Stimulated activated CD8-positive, alpha-beta memory T cell treated with anti-CD3 and anti-CD28 coated beads, Interleukin-12 subunit alpha, Interleukin-12 subunit beta, amount 100 ng/mL, for 24 hours (primary cell): ENCODE data around the gene FGF11.
"Not testable (repeated sequence)": the region's sequence is repeated elsewhere in the genome, so short reads cannot be mapped to it uniquely, and the experiment has no call there.

ENCODE experiments used
- DNase-seq: peaks from one replicate; pipeline ENCODE4 v3.0.0-alpha.2; 2020; ENCODE audit errors: extremely low read depth

The FGF11 gene

DNA sequence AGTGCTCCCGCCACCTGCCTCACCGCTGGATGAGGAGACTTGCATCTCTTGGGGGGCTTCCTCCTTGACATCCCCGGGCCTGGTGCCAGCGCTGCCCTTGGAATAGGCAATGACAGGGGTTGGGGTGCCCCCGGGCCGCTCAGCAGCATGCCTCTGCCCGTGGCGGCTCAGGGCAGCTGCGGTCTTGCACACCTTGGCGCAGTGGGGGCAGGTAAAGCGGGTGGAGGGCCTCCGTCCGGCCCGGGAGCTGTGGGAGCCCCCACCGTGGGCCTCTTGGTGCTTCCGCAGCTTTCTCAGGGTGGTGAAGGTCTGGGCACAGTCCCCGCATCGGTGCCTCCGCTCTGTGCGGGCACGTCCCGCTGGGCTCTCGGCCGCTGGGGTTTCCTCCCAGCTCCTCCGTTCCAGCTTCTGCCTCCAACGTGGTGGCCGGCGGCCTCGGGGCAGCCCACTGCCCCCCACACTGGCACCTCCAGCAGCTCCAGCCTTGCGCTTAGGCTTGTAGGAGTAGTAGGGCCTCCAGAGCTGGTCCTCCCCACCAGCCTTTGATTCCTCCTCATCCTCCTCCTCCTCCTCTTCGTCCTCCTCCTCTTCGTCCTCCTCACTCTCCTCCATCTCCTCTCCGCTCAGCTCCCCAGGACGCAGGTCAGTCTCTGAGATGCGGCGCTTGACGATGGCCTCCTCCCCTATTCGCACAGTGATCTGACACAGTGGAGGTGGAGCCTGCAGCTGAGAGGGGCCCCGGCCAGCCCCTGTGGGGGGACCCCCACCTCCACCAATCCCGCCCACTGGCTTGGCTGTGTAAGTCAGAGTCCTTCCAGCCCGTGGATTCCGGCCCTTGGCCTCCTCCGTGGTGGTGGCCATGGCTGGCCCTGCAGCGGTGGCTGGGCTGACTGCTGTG is 23.4 kb downstream of the FGF11 start:
- DNase-seq, result no peak

DNA sequence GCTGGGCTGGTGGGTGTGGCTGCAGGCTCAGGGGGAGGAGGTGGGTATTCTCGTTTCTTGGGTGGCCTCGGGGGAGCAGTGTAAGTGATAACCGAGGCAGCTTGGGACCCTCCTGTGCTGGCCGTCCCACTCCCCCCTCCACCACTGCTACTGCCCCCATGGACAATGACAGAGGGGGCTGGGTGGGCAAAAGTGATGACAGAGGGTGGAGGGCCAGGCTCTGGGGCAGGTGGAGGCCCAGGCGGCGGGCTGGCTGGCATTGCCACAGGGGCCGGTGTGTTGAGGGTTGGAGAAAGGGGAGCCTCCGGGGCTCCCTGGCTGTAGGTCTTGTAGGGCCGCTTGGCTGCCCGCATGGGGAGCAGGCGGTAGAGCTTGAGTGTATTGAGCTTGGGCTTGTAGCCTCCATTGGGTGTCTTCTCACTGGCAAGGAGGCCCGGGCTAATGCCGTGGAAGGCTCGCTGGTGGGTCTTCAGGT is 24.1 kb downstream of the FGF11 start:
- DNase-seq, result no peak

- DNase-seq, result no peak
Observed at GRCh38 chr17:7464081-7464480, 24.8 kb downstream of the FGF11 start.

GRCh38 chr17:7465597-7466275 is 26.4 kb downstream of the FGF11 start:
- no peak for DNase-seq

GRCh38 chr17:7466318-7466638 is 27.0 kb downstream of the FGF11 start:
- DNase-seq, result no peak

GRCh38 chr17:7466639-7467341 is 27.5 kb downstream of the FGF11 start:
- DNase-seq, result no peak

GRCh38 chr17:7467498-7467897 is 28.2 kb downstream of the FGF11 start:
- DNase-seq, result no peak

DNA sequence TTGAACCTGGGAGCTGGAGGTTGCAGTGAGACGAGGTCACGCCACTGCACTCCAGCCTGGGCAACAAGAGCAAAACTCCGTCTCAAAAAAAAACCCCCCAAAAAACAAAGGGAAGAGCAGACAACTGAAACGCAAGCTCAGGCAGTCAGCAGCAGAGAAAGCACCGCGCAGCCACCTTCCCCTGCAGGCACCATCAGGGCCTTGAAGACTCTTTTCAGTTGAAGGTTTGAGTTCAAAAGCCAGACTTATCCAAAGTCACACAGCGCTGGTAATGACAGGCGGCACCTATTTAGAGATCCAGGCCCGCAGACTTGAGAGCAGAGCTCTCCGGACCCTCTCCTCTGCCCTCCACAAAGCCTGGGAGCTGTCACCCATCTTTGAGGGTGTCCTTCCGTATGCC is 29.0 kb downstream of the FGF11 start:
- DNase-seq, result no peak

DNA sequence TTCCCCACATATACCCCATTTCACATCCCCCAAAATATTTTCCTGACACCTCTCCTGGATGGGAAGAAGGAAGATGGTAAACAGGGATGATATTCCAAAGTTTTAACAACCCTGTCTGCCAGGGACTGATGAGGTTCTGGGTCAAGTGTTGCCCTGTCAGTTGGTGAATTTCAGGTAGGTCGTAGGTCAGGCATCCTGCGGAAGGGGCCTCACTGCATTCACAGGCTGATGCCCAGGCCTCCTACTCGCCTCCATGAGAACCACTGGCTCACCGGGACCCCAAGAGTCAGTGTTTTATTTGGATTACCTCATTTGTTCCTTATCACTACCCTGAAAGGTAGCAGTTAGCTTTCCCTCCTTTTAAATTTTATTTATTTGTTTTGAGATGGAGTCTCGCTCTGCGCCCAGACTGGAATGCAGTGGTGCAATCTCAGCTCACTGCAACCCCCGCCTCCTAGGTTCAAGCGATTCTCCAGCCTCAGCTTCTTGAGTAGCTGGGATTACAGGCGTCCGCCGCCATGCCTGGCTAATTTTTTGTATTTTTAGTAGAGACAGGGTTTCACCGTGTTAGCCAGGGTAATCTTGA is 29.6 kb downstream of the FGF11 start:
- DNase-seq, result no peak

DNA sequence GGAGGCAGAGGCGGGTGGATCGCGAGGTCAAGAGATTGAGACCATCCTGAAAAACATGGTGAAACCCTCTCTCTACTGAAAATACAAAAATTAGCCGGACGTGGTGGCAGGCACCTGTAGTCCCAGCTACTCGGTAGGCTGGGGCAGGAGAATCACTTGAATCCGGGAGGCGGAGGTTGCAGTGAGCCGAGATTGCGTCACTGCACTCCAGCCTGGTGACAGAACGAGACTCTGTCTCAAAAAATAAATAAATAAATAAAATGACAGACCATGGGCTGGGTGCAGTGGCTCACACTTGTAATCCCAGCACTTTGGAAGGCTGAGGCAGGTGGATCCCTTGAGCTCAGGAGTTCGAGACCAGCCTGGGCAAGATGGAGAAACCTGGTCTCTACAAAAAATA is 30.5 kb downstream of the FGF11 start:
- not testable (repeated sequence) for DNase-seq

DNA sequence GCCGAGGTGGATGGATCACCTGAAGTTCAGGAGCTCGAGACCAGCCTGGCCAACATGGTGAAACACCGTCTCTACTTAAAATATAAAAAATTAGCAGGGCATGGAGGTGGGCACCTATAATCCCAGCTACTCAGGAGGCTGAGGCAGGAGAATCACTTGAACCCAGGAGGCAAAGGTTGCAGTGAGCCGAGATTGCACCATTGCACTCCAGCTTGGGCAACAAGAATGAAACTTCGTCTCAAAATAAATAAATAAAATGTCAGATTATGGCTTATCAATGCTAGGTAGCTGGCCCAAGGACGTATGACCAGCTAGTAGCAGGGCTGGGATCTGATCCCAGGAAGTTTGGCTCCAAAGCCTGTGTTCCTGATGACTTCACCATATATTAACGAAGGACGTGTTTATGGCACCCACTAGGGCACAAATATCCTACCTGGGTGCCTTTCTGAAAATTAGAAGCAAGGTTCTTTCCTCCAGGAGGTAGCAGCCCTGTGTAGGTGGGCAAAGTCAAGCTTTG is 31.2 kb downstream of the FGF11 start:
- DNase-seq, result not testable (repeated sequence)

DNA sequence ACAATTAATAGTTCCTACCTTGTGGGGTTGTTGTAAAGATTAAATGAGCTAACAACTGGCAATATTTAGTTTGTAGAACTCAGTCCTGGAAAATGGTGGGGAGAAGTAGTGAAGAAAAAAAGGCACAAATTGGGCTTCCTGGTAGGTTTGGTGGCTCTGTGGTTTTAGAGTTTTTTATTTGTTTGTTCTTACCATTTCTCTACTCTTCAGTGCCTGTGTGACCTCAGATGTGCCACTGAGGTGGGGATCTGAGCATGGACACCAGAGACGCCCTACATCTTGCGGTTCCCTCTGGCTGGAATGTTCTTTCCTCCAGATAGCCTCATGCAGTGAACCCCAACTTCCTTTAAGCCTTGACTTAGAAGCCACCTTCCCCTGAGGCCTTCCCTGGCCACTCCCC is 32.4 kb downstream of the FGF11 start:
- no peak for DNase-seq

GRCh38 chr17:7474767-7475166 is 35.5 kb downstream of the FGF11 start:
- DNase-seq, result not testable (repeated sequence)

DNA sequence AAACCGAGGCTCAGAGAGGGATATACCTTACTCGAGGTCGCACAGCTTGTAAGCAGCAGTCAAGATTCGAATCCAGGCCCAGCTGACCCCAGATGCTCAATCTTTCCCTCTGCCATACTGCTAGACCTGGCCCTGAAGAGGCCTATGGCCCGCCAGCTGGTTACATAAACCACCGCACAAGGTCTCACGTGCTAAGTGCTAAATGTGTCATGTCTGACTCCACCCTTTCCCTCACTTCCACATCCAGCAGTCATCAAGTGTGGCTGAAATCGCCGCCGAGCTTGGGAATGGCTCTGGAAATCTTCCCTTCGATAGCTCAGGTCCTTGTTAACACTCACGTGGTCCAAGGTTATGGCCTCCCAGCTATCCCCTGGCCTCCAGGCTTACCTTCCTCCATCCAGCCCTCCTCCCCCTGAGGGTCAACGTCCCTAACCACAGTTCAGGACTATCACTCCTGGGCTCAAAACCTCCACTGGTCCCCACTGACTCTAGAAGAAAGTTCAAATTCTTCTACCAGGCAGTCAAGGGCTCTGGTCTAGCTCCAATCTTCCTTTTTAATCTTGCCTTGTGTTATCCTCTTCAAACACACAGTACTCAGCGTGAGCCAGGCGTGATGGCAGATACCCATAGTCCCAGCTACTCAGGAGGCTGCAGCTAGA is 36.6 kb downstream of the FGF11 start:
- no peak for DNase-seq

- no peak for DNase-seq
Observed at GRCh38 chr17:7476494-7476893, 37.2 kb downstream of the FGF11 start.

DNA sequence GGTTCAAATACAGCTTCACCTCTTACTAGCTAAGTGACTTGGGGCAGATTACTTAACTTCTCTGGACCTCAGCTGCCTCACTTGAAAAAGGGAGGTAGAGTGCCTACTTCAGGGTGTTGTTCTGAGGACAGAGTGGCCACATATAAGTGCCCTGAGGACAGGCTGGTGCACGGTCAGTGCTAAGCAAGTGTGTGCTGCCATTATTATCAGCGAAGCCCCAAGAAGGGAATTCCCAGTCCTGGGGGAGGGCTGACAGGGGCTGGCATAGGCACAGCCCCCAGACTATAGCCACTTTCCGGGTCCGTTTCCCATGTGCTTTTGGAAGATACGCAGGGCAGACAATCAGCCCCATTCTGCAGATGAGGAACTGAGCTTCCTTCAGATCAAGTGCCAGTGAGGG is 37.6 kb downstream of the FGF11 start:
- no peak for DNase-seq

- no peak for DNase-seq
Observed at GRCh38 chr17:7477392-7478275, 38.3 kb downstream of the FGF11 start.

- no peak for DNase-seq
Observed at GRCh38 chr17:7478276-7479212, 39.2 kb downstream of the FGF11 start.
